GM23338 (cell line): Measurements from ENCODE around the gene DNAJB13. TPM values are rescaled to one million over a fixed set of nuclear protein-coding genes. Genes with fewer than 3 reads are reported as not detected.

Experiments used
- ATAC-seq: fragments of 200-7000 bp; cut with Tn5 transposase; 3 replicates; pipeline ENCODE4 v1.9.1; 2020
- DNase-seq: peaks from one replicate; pipeline ENCODE4 v3.0.0-alpha.2; 2015; ENCODE audit warnings: low spot score
- H2AFZ ChIP-seq: fragments of 200-600 bp; sonication (generic); 2 replicates; pipeline ENCODE4 v1.8.0; 2016; ENCODE audit warnings: antibody characterized with exemption, mild to moderate bottlenecking, moderate library complexity
- H3F3A ChIP-seq: fragments of 200-600 bp; sonication (generic); replicated peaks from 2 replicates; pipeline ENCODE4 v1.8.0; 2017; ENCODE audit warnings: antibody characterized with exemption, mixed run types, low read depth
- H3K27ac ChIP-seq: fragments of 200-600 bp; sonication (generic); 2 replicates; pipeline ENCODE4 v1.6.1; 2016; ENCODE audit warnings: low read depth
- H3K27me3 ChIP-seq: fragments of 200-600 bp; sonication (generic); 2 replicates; pipeline ENCODE4 v1.8.0; 2016; ENCODE audit warnings: mild to moderate bottlenecking, mixed run types, moderate library complexity; ENCODE audit not compliant: insufficient read depth
- H3K36me3 ChIP-seq: fragments of 200-600 bp; sonication (generic); 2 replicates; pipeline ENCODE4 v1.8.0; 2016; ENCODE audit warnings: mild to moderate bottlenecking; ENCODE audit not compliant: insufficient read depth
- H3K4me1 ChIP-seq: fragments of 200-600 bp; sonication (generic); 2 replicates; pipeline ENCODE4 v1.8.0; 2016; ENCODE audit warnings: mild to moderate bottlenecking, moderate library complexity; ENCODE audit not compliant: insufficient read depth
- H3K4me2 ChIP-seq: fragments of 200-600 bp; sonication (generic); 2 replicates; pipeline ENCODE4 v1.7.1; 2017; ENCODE audit warnings: mixed run types
- H3K4me3 ChIP-seq: fragments of 200-600 bp; sonication (generic); 2 replicates; pipeline ENCODE4 v1.6.1; 2016; ENCODE audit warnings: mixed run types
- H3K79me2 ChIP-seq: fragments of 200-600 bp; sonication (generic); replicated peaks from 2 replicates; pipeline ENCODE4 v1.8.0; 2017; ENCODE audit warnings: mild to moderate bottlenecking; ENCODE audit not compliant: insufficient read depth
- H3K9me2 ChIP-seq: fragments of 200-600 bp; sonication (generic); 2 replicates; pipeline ENCODE4 v1.8.0; 2017; ENCODE audit not compliant: insufficient read depth
- H4K20me1 ChIP-seq: fragments of 200-600 bp; sonication (generic); replicated peaks from 2 replicates; pipeline ENCODE4 v1.8.0; 2017; ENCODE audit warnings: mild to moderate bottlenecking; ENCODE audit not compliant: insufficient read depth
- H3K27ac Mint-ChIP-seq: 2 replicates; pipeline ENCODE4 v1.8.0; 2020; ENCODE audit warnings: inconsistent platforms, mild to moderate bottlenecking, moderate library complexity, mixed read lengths
- H3K27me3 Mint-ChIP-seq: 3 replicates; pipeline ENCODE4 v1.8.0; 2022; ENCODE audit warnings: low read depth, mild to moderate bottlenecking, moderate library complexity, mixed read lengths, inconsistent platforms; ENCODE audit not compliant: insufficient read depth, poor library complexity
- H3K36me3 Mint-ChIP-seq: 3 replicates; pipeline ENCODE4 v1.8.0; 2021; ENCODE audit warnings: low read depth, mild to moderate bottlenecking, inconsistent platforms, moderate library complexity, mixed read lengths
- H3K4me1 Mint-ChIP-seq: 3 replicates; pipeline ENCODE4 v1.8.0; 2020; ENCODE audit warnings: mild to moderate bottlenecking, inconsistent platforms, mixed read lengths
- H3K4me3 Mint-ChIP-seq: 3 replicates; pipeline ENCODE4 v1.8.0; 2021; ENCODE audit warnings: moderate library complexity, mild to moderate bottlenecking, inconsistent platforms, mixed read lengths
- H3K9me3 Mint-ChIP-seq: 3 replicates; pipeline ENCODE4 v1.8.0; 2020; ENCODE audit warnings: moderate library complexity, mild to moderate bottlenecking, inconsistent platforms, mixed read lengths
- CREB1 ChIP-seq: fragments of 250-450 bp; sonication (Bioruptor Pico); IDR thresholded peaks from 2 replicates; pipeline ENCODE4 v1.5.0; 2020; ENCODE audit warnings: low read depth, mild to moderate bottlenecking, moderate library complexity
- CTCF ChIP-seq, 2 experiments: fragments of 200-600 bp in 1 of 2; sonication (generic) in 1 of 2; conservative IDR thresholded peaks; 2 replicates each; pipeline versions ENCODE4 v1.5.1 to v1.6.1; 2016 to 2017; ENCODE audit warnings: antibody characterized with exemption in 2 of 2, low read depth in 2 of 2, mild to moderate bottlenecking in 2 of 2, moderate library complexity in 1 of 2
- EZH2 ChIP-seq: fragments of 200-600 bp; sonication (generic); IDR thresholded peaks from one replicate; pipeline ENCODE4 v1.8.0; 2017; ENCODE audit warnings: antibody characterized with exemption, mild to moderate bottlenecking, low read depth; ENCODE audit not compliant: unreplicated experiment
- EZH2phosphoT487 ChIP-seq: fragments of 200-600 bp; sonication (generic); IDR thresholded peaks from one replicate; pipeline ENCODE4 v1.8.1; 2018; ENCODE audit warnings: antibody characterized with exemption; ENCODE audit not compliant: unreplicated experiment
- JUNB ChIP-seq: IDR thresholded peaks from one replicate; pipeline ENCODE4 v1.6.1; 2016; ENCODE audit warnings: antibody characterized with exemption; ENCODE audit not compliant: unreplicated experiment
- NANOG ChIP-seq: IDR thresholded peaks from 2 replicates; pipeline ENCODE4 v1.6.1; 2016; ENCODE audit warnings: antibody characterized with exemption, borderline replicate concordance
- POLR2AphosphoS5 ChIP-seq: IDR thresholded peaks from 2 replicates; pipeline ENCODE4 v1.6.1; 2016; ENCODE audit warnings: antibody characterized with exemption, low read depth
- STAT1 ChIP-seq: IDR thresholded peaks from one replicate; pipeline ENCODE4 v1.6.1; 2016; ENCODE audit warnings: antibody characterized with exemption; ENCODE audit not compliant: unreplicated experiment
- ZNF331 ChIP-seq: fragments of 250-450 bp; sonication (Bioruptor Pico); IDR thresholded peaks from 2 replicates; pipeline ENCODE4 v1.5.0; 2020; ENCODE audit warnings: low read depth, mild to moderate bottlenecking, moderate library complexity
- polyA plus RNA-seq: library from polyadenylated mRNA; unstranded; fragments of >200 nt; fragmentation: Nextera tagmentation; extraction: Ambion mirVana; gene quantifications from 2 replicates; pipeline ENCODE4 v1.2.1, GENCODE V29; 2016
- total RNA-seq: library from RNA; depleted of rRNA; stranded (reverse); fragments of >200 nt; shearing (Covaris generic); gene quantifications from 2 replicates; pipeline ENCODE4 v1.2.3, GENCODE V29; 2014
- TF ChIP-seq, protein P1 (sequence below): IDR thresholded peaks from 2 replicates; pipeline ENCODE4 v1.6.1; 2016; ENCODE audit warnings: antibody characterized with exemption

Gene DNAJB13
- total and polyA plus RNA-seq, 2 experiments from 2014 or later: 0.14 to 0.32 TPM

DNA sequence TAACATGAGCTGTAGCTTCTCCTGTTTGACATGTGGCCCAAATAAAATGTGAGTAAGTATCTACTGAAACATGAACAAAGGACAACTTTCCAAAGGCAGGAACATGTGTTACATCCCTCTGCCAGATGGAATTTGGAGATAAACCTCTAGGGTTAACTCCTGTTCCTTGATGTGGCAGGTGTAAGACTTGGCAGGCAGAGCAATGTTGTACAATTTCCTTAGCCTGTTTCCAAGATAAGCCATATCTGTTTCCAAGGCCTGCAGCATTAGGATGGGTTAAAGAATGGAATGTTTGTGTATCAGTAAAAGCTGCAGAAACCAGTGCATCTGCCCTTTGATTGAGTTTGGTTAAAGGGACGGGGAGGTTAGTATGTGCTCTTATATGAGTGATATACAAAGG is 8.8 kb upstream of the DNAJB13 start:
- peaks cover 16% of the 10 kb centered on the region for H3K36me3 Mint-ChIP-seq
- no peaks in the 10 kb centered on the region for H3K27me3 ChIP-seq
- no peaks in the 10 kb centered on the region for H3F3A ChIP-seq
- H3K27ac Mint-ChIP-seq: no peak overlapping the region
- H3K36me3 ChIP-seq: no peaks in the 10 kb centered on the region
- no peaks in the 10 kb centered on the region for H3K27me3 Mint-ChIP-seq
- H4K20me1 ChIP-seq: no peaks in the 10 kb centered on the region
- ATAC-seq (no peak), DNase-seq (no peak)
- no peak overlapping the region for H3K4me3 ChIP-seq
- H3K9me2 ChIP-seq: no peaks in the 10 kb centered on the region
- no peaks in the 10 kb centered on the region for H3K4me1 Mint-ChIP-seq
- H3K9me3 Mint-ChIP-seq: peaks cover 42% of the 10 kb centered on the region
- no peaks in the 10 kb centered on the region for H3K79me2 ChIP-seq
- no peak overlapping the region for H3K4me2 ChIP-seq
- no peaks in the 10 kb centered on the region for H3K4me1 ChIP-seq
- H3K27ac ChIP-seq: no peak overlapping the region
- H3K4me3 Mint-ChIP-seq: no peak overlapping the region
- H2AFZ ChIP-seq: no peak overlapping the region
- TF ChIP-seq POLR2AphosphoS5 (no peak), NANOG (no peak), ZNF331 (CRISPR knock-in tag) (no peak), EZH2 (no peak), JUNB (no peak), EZH2phosphoT487 (no peak), CREB1 (CRISPR knock-in tag) (no peak), STAT1 (no peak), CTCF (conservative IDR thresholded peaks at IDR 0.05; ENCODE audit: low read depth in 2 of 2) (no peak)
- TF ChIP-seq, protein P1, sequence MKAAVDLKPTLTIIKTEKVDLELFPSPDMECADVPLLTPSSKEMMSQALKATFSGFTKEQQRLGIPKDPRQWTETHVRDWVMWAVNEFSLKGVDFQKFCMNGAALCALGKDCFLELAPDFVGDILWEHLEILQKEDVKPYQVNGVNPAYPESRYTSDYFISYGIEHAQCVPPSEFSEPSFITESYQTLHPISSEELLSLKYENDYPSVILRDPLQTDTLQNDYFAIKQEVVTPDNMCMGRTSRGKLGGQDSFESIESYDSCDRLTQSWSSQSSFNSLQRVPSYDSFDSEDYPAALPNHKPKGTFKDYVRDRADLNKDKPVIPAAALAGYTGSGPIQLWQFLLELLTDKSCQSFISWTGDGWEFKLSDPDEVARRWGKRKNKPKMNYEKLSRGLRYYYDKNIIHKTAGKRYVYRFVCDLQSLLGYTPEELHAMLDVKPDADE: no peak

DNA sequence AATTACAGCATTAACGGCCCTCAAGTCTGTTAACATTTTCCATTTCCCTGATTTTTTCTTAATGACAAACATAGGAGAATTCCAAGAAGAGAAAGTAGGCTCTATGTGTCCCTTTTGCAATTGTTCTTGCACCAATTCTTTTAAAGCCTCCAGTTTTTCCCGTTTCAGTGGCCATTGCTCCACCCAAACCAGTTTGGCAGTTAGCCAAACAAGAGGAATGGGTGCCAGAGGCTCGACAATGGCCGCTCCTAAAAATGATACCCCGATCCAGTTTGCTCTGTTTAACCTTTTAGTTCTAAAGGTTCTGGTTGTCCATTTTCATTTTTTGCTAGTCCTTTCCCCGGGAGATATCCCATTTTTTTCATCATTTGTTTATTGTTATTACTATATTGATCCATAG is 6.7 kb upstream of the DNAJB13 start:
- ATAC-seq: no peak
- Mint-ChIP-seq H3K36me3 (peaks cover 3% of the 10 kb centered on the region; the same call in 2 of the 3 replicates), H3K9me3 (peaks cover 26% of the 10 kb centered on the region), H3K27ac (no peak overlapping the region), H3K4me1 (no peaks in the 10 kb centered on the region), H3K27me3 (no peaks in the 10 kb centered on the region), H3K4me3 (no peak overlapping the region)
- no peak overlapping the region for H3K27ac ChIP-seq
- H3K4me2 ChIP-seq: no peak overlapping the region
- H3K27me3 ChIP-seq: no peaks in the 10 kb centered on the region
- no peaks in the 10 kb centered on the region for H3K79me2 ChIP-seq
- no peak overlapping the region for H3K4me3 ChIP-seq
- H3K36me3 ChIP-seq: no peaks in the 10 kb centered on the region
- no peaks in the 10 kb centered on the region for H3K9me2 ChIP-seq
- DNase-seq: no peak
- H3K4me1 ChIP-seq: no peaks in the 10 kb centered on the region
- no peak overlapping the region for H2AFZ ChIP-seq
- no peaks in the 10 kb centered on the region for H4K20me1 ChIP-seq
- no peaks in the 10 kb centered on the region for H3F3A ChIP-seq
- TF ChIP-seq NANOG: no peak
- TF ChIP-seq EZH2: no peak
- no peak for TF ChIP-seq STAT1
- no peak for TF ChIP-seq EZH2phosphoT487
- no peak for TF ChIP-seq ZNF331 (CRISPR knock-in tag)
- TF ChIP-seq CTCF (conservative IDR thresholded peaks at IDR 0.05; ENCODE audit: low read depth in 2 of 2): no peak
